Measurements from ENCODE around the gene PMAIP1.

Gene PMAIP1

DNA sequence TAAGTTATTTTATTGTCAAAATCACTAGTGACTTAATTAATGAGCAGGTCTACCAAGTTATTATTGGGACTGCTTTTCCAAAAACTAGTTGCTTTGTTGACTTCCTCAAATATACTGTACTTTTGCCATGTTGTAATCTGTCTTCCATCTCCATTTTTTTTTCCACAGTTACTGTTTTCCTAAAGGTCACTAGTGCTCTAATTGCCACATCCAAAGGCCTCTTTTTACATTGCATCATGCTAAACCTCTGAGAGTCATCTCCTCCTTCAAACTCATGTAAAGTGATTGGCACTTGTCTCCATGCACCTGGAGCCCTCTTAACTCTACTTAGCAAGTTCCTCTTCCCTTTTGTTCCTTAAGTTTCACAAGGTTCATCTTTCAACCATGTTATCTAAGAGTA is 11.8 kb downstream of the PMAIP1 start:
- no peak for DNase-seq (ENCODE audit: low spot score)

DNA sequence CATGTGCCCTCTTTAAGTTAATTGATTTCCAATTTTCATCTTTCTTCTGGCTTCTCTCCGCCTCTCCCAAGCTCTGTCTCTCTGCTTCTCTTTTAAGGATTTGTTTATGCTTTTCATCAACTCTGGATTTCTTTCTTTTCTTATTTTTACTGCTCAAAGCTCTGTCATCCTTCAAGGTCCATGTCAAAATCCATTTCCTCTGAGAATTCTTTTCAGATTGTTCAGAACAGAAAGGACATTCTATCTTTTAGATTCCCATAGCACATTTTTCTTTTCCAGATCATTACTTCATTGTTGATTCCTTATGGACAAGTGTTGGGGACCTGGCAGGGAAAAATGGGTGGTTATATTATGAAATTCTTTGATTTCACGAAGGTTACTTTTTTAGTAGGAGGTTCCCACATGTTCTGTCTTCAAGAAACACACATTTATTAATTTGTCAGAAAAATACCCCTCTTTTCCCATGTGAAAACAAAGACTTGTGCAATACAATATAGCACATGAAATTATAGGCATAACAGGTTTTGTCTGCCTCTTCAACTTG is 12.3 kb downstream of the PMAIP1 start:
- DNase-seq (ENCODE audit: low spot score): no peak

DNA sequence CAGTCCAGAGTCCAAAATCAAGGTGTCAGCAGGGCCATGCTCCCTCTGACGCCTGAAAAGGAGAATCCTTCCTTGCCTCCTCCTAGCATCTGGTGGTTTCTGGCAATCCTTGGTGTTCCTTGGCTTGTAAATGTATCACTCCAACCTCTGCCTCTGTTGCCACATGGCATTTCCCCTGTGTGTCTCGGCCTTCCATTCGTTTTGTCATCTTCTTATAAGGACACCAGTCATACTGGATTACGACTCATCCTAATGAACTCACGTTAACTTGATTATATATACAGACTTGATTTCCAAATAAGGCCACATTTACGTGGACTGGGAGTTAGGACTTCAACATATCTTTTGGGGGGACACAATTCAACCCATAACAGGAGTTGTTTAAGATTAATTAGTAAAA is 15.8 kb downstream of the PMAIP1 start:
- DNase-seq (ENCODE audit: low spot score): peak; percentile 41

DNA sequence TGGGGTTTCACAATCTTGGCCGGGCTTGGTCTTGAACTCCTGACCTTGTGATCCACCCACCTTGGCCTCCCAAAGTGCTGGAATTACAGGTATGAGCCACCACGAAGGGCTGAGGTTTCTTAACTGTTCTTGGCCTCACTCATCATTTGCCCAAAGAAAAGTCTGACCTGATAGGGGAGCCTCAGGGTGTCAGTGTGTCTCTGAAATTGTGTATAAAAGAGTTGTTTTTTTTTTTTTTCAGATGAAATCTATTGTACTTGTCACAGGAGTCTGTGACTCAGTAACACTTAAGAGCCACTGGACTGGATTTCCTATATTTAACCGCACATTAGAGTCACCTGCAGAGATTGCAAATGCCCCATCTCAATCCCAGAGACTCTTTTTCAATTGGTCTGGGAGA is 16.9 kb downstream of the PMAIP1 start:
- DNase-seq (ENCODE audit: low spot score): no peak

DNA sequence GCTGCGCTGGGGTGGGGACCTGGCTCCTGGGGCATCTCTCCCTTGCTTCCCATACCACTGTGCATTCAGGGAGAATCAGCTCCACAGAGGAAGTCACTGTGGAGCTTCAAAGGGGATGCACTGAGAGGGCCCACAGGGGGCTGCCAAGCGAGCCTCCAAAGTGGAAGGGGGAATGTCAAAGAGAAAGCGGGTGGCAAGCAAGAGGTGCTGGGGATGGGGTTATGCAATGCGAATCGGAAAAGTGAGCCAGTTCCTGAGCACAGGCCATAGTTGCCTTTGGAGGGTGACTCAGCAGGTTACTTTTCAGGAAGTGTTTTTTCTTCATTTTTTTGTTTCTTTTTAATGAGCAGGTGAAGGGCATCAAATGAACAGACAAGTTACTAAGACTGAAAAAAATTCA is 17.6 kb downstream of the PMAIP1 start:
- DNase-seq (ENCODE audit: low spot score): no peak

DNA sequence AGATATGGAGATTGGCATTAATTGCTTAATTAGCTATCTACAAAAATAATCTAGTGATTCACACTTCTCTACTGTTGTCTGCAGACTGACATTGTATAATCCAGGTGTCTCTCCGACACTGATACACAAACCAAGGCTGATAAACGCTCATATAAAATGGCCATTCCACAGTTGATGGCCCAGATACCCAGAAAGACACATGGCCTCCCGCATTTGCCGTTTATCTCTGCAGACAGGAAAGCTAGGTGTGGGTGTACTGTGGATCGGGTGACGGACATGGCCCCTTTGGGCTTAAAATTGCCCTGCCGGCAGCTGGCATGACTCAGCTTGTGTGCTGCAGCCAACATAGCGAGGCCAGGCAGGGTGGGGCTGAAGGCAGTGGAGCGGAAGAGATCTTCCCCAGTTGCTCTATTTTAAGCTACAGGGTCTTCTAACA is 18.5 kb downstream of the PMAIP1 start:
- DNase-seq (ENCODE audit: low spot score): peak; percentile 65

DNA sequence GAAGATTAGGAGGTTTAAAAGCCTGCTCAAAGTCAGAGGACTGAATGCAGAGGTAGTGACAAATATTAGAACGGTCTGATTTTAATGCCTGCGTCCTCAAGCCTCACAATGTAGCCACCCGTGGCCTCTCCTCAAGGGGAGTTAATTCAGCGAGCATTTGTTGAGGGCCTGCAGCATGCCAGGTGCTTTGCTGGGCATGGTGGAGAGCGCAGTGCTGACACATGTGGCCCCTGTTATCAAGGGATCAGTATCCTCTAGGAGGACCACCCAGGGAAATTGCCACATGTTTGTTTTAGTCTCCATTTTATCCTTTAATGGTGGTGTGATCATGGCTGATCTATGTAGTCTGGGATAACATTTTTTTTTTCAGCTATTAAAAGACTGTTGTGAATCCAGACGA is 19.2 kb downstream of the PMAIP1 start:
- DNase-seq (ENCODE audit: low spot score): peak; percentile 9

DNA sequence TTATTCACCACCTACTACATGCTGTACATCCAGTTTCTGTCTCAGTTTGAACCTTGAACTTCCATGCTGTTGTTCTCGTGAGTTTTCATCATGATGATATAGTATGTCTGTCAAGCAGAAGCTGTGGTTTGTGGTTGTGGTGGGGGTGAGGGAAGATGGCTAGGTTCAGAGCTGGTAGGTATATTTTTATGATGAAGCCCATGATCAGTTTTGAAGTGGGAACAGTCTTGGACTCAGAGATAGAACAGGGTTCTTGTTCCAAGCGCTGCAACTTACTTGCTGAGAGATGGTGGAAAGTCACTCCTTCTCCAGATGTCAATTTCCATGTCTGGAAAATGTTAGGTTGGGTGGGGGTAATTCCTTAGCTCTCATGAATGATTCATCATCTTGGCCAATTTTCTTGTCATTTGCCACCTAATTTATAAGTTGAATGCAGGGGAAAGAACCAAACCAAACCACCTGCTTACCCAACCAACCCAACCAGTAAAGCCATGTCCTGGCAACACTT is 21.6 kb downstream of the PMAIP1 start:
- DNase-seq (ENCODE audit: low spot score): peak; percentile 32

DNA sequence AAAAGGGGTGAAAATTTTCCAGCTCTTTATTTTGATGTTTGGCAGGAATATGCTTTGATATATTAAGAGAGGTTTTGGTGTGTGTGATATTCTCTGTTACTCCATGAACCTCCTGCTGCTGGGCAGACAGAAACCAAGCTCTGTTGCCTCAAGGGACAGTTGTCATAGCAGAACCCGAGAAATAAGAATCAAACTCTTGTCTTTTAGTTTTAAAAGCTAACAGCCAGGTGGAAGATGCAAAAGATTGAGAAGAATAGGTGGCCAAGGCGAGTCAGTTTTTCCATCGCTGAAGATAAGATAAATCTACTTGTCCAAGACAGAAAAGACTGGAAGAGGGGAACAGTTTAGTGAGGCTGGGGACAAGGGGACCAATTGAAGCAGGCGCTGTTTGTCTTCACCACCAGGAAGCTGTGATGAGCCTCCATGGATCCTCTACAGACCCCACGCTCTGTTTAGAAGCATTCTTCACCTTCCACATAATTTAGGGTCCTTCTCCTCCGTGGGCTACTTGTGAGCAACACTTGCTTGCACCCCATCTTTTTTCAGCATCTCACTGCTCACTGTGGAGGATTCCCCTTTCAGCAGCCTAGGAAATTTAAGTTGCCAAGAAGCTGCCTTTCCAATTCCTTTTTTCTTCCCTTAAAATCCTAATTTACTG is 23.9 kb downstream of the PMAIP1 start:
- DNase-seq (ENCODE audit: low spot score): no peak

DNA sequence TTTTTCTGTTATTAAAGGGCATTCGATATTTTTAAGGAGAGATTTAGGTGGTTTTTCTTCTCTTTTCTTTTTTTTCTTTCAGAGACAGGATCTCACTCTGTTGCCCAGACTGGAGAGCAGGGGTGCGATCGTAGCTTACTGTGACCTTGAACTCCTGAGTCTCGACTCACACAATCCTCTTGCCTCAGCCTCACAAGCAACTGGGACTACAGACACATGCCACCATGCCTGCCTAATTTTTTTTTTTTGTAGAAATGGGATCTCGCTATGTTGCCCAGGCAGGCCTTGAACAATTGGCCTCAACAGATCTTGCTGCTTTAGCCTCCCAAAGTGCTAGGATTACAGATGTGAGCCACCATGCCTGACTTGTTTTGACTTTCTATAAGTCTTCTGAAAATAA is 26.3 kb downstream of the PMAIP1 start:
- no peak for DNase-seq (ENCODE audit: low spot score)

DNA sequence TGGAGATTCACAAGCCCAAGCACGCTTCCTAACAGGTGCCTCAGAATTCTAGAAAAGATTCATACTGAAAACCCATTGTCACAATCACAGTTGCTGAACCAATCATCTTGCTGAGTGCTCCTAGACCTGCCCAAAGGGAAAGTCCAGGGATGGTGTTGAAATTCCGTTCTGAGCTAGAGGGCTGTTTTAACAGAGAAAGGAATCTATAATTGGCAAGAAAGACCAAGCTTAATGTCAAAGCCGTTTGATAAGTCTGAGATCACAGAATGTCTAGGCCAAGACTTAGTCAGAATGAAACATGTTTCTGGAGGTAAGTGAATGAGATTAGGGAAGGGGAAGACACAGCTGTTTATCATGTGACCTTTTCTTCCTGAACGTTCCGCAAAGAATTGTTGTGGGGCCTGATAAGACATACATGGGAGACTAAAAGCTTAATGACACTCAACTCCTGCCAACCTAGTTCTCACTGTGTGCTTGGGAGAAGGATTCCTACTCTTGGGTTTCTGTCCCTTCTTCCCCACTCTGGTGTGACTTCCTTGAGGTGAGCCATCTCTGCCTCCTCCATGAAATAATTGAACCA is 27.5 kb downstream of the PMAIP1 start:
- DNase-seq (ENCODE audit: low spot score): no peak

DNA sequence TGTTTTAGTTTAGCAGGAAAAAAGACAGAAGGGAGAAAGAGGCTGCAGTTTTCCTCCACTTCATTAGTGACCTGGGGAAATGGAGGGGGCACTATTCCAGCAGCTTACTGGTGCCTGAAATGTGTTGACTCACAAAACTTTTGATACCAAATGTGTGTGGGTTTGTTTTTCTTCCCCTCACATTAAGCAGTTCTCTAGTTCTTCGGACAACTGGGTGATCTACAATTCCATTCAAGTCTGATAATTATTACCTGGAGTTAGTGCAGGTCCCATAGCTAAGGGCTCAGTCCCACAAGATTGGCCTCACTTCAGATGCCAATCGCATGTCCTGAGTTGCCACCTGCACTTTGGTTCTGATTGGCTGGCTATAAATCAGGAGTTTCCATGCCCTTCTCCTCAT is 28.4 kb downstream of the PMAIP1 start:
- no peak for DNase-seq (ENCODE audit: low spot score)

DNA sequence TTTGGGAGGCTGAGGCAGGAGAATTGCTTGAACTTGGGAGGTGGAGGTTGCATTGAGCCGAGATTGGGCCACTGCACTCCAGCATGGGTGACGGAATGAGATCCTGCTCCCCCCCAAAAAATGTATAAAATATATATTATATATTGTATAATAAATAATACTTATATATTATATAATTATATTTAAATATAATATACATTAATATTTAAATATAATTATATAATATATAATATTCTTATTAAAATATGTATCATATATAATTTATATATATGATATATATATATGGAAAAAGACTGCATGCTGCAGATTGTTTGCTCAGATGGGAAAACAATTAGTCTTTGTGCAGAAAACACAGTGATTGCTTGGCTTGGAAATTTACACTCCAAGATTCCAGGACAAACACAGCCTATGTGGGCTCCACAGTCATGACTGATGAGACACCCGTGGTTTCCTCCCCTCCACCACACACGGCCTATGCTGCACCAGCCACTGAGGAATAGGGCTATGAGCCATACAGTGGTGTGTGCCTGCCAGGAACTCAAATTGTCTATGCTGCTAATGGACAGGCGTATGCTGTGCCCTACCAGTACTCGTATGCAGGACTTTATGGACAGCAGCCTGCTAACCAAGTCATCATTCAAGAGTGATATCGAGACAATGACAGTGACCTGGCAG is 30.0 kb downstream of the PMAIP1 start:
- no peak for DNase-seq (ENCODE audit: low spot score)

DNA sequence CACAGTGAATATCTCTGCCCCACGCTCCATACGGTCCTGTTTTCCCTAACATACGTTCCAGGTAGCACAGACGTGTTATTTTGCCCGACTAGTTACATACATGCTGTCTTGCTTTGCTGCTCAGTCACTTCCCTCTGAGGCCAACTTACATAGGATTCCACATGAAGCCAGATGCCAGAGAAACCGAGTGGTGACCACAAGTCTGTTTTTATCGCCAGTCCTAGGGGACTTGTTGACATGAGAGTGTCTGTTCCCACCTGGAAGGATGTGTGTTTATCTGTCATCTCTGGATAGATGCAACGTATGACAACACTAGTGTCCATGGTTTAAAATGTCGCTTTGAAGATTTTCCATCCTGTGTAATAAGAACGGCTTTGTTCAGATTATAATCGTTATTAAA is 32.6 kb downstream of the PMAIP1 start:
- DNase-seq (ENCODE audit: low spot score): peak; percentile 64

DNA sequence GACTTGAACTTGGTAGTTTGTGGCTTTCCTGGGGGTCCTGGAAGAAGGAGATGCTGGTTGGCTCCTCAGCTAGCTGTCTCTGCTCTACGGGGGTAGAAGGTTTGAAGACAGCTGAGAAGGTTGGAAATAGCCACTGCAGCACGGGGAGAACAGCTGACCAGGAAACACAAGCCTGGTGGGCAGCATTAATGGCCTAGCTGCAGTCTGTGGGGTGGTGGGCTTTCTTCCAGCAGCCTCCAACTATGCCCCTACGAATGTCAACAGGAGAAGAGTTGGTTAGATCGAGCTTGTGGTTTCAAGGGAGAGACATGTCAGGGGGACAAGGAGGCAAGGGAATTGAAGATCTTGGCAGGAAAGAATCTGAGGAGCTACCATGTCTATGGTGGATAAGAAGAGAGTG is 38.9 kb downstream of the PMAIP1 start:
- DNase-seq (ENCODE audit: low spot score): no peak

DNA sequence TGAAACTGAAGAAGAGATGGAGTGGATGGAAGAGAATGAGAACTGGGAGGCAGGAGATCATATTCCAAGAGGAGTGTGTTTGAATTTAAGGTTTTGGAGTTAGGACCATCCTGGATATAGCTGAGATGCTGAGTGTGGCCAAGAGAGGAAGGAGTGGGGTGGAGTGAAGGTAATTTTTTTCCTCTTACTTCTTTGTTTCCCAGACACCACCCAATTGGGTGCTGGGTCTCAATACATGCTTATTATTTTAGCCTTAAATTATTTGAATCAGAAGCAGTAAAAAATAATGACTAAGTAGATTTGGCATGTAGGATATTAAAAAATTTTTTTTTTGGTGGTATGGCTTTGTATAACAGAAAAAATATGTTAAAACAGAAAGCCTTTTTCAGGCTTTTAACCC is 39.3 kb downstream of the PMAIP1 start:
- no peak for DNase-seq (ENCODE audit: low spot score)

DNA sequence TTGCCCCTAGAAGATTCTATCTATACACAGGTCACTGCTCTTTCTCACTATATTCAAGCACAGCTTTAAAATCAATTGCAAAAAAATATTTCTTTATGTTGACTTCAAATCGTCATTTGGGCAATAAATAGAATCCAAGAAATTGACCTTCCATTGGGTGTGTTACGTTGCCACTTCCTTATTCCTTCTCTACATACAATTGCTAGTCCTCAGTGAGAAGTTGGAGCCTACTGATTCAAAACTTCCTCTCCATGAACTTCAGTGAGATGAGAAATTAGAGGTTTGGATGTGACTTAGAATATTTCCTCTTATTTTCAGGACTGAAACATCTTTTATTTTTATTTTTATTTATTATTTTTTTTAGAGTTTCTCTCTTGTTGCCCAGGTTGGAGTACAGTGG is 40.3 kb downstream of the PMAIP1 start:
- DNase-seq (ENCODE audit: low spot score): no peak

DNA sequence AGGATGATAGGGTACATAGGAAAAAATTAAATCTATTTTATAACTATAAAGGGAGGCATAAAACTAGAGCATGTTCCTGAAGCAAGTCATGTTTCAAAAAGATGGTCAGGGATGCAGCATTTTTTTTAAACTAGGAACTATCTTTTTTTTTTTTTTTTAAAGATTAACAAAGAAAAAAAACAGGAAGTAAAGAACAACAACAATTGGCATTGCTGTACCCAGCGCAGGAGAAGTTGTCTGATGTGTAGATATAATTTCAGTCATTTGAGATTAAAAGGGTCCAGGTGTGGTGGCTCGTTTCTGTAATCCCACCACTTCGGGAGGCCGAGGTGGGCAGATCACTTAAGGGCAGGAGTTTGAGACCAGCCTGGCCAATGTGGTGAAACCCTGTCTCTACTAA is 41.5 kb downstream of the PMAIP1 start:
- DNase-seq (ENCODE audit: low spot score): no peak

DNA sequence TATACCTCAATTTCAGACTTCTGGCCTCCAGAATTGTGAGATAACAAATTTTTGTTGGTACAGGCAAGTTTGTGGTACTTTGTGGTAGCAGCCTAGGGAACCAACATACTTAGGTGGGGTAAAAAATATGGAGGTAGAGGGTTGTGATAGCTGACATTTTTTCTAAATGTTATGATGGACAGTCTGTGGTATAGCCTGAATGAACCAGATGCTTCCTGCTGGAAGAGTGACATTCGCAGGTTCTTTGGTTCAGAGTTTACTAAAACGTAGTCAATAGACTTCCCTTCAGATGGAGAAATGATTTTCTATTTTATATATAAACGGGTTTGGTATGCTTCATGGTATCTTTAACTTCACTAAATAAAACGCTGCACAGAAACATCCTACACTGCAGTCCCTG is 42.8 kb downstream of the PMAIP1 start:
- no peak for DNase-seq (ENCODE audit: low spot score)

DNA sequence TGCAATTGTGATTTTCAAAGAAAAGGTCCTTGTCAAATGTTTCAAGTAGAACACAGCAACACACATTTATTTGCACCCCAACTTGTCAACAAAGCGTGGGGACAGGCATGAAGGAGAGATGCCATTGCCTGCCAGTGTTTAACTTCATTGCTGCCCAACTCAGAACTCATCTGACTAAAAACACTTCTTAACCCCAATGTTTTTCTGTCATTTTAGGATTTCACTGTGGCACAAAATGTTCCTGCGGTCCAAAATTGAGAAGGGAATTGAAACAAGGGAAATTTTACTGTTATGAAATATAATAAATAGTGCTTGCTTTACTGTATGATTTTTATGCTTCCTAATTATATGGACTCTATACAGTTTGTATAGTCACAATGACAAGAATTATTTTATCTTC is 45.7 kb downstream of the PMAIP1 start:
- DNase-seq (ENCODE audit: low spot score): no peak

DNA sequence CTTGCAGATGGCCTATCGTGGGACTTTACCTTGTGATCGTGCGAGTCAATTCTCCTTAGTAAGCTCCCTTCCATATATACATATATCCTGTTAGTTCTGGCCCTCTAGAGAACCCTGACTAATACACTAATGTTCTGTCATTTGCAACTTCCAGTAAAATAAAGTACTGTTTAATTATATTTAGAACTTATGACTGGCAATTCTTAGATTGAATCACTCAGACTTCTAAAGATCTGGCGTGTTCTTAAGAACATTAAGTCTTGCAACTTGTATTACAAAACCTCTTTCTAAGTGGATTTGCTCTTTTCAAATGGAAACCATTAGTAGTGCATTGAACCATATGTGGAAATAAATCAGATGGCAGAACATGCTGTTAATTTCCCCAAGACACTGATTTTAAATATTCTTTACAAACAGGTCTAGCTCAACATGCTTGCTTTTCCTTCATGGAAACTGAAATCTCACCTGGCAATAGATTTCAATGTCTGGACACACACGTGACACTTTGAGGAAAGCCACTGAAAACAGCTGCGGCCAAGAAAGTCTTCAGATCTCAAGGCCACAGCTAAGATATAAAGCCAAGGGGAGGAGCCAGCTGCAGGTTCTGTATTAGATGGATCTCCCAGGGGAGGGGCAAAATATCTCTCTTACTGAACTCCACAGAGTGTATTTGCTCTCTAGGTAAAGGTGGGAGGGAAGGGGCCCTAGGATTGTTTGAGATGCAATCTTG is 50.6 kb downstream of the PMAIP1 start:
- peak; percentile 16 for DNase-seq (ENCODE audit: low spot score)

DNA sequence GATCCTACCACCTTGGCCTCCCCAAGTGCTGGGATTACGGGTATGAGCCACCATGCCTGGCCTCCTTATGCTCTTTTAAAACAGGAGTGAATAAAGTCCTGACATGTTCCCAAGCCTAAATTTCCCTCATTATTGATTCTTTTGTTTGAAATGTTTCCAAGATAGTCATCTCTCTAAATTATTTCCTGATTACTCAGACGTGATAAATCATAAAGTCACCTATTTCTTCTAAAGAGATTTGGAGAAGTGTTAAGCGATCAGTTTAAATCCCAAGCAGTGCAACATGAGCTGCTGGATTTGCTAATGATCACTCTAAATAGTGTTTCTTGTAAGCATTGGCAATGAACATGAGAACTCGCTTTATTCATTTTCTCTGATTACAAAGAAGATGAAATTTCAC is 51.8 kb downstream of the PMAIP1 start:
- no peak for DNase-seq (ENCODE audit: low spot score)
